Stimulated activated naive B cell treated with anti-CD40 and anti-IgM and Interleukin-4, amounts not matched to agents 10 μg/mL and 1 μg/mL and 100 μg/mL, for 72 hours (primary cell): ENCODE data around the gene ST6GAL1.
"Not testable (repeated sequence)": the region's sequence is repeated elsewhere in the genome, so short reads cannot be mapped to it uniquely, and the experiment has no call there.

Experiments
- ATAC-seq, 2 donors: fragments of 150-1000 bp; cut with Tn5 transposase; replicated peaks; 2 replicates each; pipeline ENCODE4 v1.10.0; 2021; ENCODE audit warnings: moderate library complexity in 1 of 2
- DNase-seq: peaks from one replicate; pipeline ENCODE4 v3.0.0; 2021
- H3K27ac Mint-ChIP-seq: one replicate; pipeline ENCODE4 v1.8.0; 2022; ENCODE audit warnings: mild to moderate bottlenecking, mixed read lengths
- H3K27me3 Mint-ChIP-seq, 2 donors: one replicate each; pipeline ENCODE4 v1.8.0; 2022; ENCODE audit warnings: mixed read lengths in 2 of 2
- H3K36me3 Mint-ChIP-seq, 2 donors: one replicate each; pipeline ENCODE4 v1.8.0; 2022; ENCODE audit warnings: mixed read lengths in 2 of 2, mild to moderate bottlenecking in 1 of 2
- H3K4me1 Mint-ChIP-seq, 2 donors: one replicate each; pipeline ENCODE4 v1.8.0; 2022; ENCODE audit warnings: mixed read lengths in 2 of 2, mild to moderate bottlenecking in 1 of 2
- H3K4me3 Mint-ChIP-seq, 2 donors: one replicate each; pipeline ENCODE4 v1.8.0; 2022; ENCODE audit warnings: mild to moderate bottlenecking in 2 of 2, mixed read lengths in 2 of 2, moderate library complexity in 1 of 2
- H3K9me3 Mint-ChIP-seq, 2 donors: one replicate each; pipeline ENCODE4 v1.8.0; 2022; ENCODE audit warnings: mixed read lengths in 2 of 2, mild to moderate bottlenecking in 1 of 2

Gene ST6GAL1

DNA sequence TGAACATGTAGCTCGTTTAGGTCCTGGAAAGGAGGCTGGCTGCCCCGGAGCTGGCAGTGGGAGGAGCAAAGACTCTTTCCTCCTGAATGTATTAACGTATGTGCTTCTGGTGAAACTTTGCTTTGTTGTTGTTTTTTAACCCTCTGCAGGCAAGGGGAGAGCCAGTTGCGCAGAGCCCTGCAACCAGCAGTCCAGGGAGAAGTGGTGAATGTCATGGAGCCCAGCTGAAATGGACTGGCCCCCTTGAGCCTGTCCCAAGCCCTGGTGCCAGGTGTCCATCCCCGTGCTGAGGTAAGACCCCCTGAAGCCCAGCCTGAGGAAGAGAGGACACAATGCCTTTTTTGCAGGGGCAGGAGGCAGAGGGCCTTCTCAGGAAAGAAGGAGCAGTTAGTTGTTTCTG lies 33.3 kb downstream of the ST6GAL1 start:
- ATAC-seq (no peak), DNase-seq (no peak)
- Mint-ChIP-seq H3K4me1 (peaks cover 35 to 47% of the 10 kb centered on the region in 2 donors), H3K9me3 (no peaks in the 10 kb centered on the region), H3K36me3 (peaks cover 23 to 46% of the 10 kb centered on the region in 2 donors), H3K27ac (peak overlapping the region; percentile 67), H3K27me3 (no peaks in the 10 kb centered on the region), H3K4me3 (no peak overlapping the region)

DNA sequence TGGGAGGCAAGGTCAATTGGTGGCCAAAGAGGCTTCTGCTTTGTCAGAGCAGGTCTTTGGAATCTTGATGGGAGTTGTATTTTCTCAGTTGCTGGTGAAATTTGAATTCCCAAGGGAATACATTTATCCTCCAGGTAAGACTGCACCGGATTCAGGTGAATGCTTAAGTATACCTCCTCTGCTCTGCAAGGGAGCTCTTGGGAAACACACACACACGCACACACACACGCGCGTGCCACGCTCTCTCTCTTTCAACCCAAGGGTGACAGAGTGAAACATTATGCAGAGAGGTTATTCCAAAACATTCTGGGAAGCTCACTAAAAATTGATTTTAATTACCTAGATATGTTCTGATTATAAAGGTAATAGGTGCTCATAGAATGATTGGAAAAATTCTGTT lies 33.7 kb downstream of the ST6GAL1 start:
- Mint-ChIP-seq H3K27me3 (no peaks in the 10 kb centered on the region), H3K4me3 (no peak overlapping the region)
- no peak for ATAC-seq

DNA sequence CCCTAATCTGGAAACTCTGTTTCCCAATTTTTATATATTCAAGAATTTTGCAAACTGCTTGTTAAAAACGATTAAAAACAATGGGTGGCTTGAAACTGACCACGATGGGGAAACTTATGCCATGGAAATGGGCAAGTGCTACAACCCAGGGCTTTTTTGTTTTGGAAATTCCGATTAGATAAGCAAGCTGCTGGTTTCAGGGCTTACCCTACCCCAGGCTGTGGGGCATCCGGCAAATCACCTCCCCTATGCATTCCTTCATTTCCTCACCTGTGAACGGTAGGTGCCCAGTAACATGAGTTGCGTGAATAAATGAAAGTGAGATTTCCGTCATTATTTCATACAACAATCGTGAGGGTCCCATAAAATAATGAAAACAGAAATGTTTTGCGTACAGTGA lies 34.3 kb downstream of the ST6GAL1 start:
- Mint-ChIP-seq H3K27ac (peak overlapping the region; percentile 31), H3K27me3 (no peaks in the 10 kb centered on the region), H3K4me3 (no peak overlapping the region), H3K4me1 (peaks cover 34 to 44% of the 10 kb centered on the region in 2 donors), H3K36me3 (peaks cover 27 to 52% of the 10 kb centered on the region in 2 donors), H3K9me3 (no peaks in the 10 kb centered on the region)
- DNase-seq (no peak), ATAC-seq (no peak)

More for the DNA sequence above, 33.7 kb downstream of the ST6GAL1 start:
- DNase-seq, result no peak
- Mint-ChIP-seq H3K27ac (peak overlapping the region; percentile 67), H3K36me3 (peaks cover 23 to 47% of the 10 kb centered on the region in 2 donors), H3K9me3 (no peaks in the 10 kb centered on the region), H3K4me1 (peaks cover 33 to 44% of the 10 kb centered on the region in 2 donors)

DNA sequence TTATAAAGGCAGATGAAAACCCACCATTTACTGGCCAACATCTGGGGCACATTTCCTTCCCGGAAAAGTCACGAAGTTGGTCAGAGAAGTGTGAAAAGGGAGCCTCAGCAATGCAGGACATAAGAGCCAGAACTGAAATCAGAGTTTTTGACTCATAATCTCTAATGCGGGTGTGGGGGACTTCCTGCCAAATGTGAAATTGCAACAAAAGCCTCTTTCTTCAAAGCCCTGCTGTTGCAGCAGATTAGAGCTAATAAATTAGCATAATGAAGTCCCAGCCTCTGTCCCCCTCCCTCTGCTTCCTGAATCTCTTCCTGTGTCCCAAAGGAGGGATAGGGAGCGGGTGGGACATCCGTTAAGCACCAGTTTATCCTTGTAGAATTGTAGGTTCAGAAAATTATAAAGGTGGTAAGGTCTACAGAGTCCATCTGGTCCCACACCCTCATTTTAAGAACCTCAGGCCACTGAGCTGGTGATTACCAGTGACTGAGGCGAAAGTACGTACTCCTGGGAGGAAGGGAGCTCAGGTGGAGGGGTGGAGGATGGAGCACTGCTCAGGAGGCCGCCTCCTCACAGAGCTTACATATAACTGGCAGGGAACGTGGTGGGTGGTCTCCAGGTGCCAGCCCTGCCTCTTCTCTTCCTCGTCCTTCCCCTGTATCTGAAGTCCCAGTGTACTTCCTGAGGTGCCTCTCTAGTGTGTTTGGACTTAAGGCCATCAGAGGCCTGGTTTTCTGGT lies 35.0 kb downstream of the ST6GAL1 start:
- Mint-ChIP-seq H3K27me3 (no peaks in the 10 kb centered on the region), H3K4me1 (peaks cover 27 to 41% of the 10 kb centered on the region in 2 donors), H3K27ac (peak overlapping the region; percentile 31), H3K36me3 (peaks cover 29 to 51% of the 10 kb centered on the region in 2 donors), H3K9me3 (no peaks in the 10 kb centered on the region), H3K4me3 (no peak overlapping the region)
- DNase-seq (no peak), ATAC-seq (peak in 1 of 2 donors; percentile 51)

DNA sequence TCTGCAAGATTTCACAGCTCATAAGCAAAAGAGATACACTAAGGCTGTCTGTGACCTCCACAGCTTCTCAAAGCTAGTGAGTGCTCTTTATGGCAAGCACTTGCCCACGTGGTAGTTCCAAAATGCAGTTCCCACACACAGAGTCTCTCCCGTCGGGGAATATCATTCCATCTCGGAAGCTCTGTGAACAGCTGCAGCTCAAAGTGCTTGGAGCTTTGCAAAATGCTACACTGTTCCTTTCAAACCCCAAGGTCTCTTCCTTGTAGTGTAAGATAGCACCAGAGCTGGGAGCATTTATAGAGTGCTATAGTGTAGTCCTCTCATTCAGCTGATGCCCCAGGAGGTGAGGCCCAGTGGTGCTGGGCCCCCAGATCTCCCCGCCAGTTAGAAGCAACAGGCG lies 36.1 kb downstream of the ST6GAL1 start:
- Mint-ChIP-seq H3K4me3 (no peak overlapping the region), H3K36me3 (peaks cover 36 to 54% of the 10 kb centered on the region in 2 donors), H3K27ac (peak overlapping the region; percentile 74), H3K27me3 (no peaks in the 10 kb centered on the region), H3K4me1 (peaks cover 24 to 39% of the 10 kb centered on the region in 2 donors), H3K9me3 (no peaks in the 10 kb centered on the region)
- DNase-seq, result no peak
- no peak for ATAC-seq

DNA sequence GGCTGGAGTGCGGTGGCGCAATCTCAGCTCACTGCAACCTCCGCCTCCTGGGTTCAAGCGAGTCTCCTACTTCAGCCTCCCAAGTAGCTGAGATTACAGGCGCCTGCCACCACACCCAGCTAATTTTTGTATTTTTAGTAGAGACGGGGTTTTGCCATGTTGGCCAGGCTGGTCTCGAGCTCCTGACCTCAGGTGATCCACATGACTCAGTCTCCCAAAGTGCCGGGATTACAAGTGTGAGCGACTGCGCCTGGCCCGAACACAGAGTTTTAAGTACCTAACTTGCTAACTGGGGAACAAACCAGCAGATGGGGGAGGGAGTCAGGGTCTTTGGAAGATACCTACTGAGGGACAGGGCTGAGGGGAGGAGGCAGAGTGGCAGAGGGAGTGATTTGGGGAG lies 36.9 kb downstream of the ST6GAL1 start:
- peak overlapping the region; percentile 74 for H3K27ac Mint-ChIP-seq
- H3K4me1 Mint-ChIP-seq, result peaks cover 22 to 38% of the 10 kb centered on the region in 2 donors
- H3K4me3 Mint-ChIP-seq, H3K27me3 Mint-ChIP-seq, H3K9me3 Mint-ChIP-seq, DNase-seq: not testable (repeated sequence)
- ATAC-seq, result peak in 1 of 2 donors; percentile 18
- H3K36me3 Mint-ChIP-seq, result peaks cover 39 to 53% of the 10 kb centered on the region in 2 donors

DNA sequence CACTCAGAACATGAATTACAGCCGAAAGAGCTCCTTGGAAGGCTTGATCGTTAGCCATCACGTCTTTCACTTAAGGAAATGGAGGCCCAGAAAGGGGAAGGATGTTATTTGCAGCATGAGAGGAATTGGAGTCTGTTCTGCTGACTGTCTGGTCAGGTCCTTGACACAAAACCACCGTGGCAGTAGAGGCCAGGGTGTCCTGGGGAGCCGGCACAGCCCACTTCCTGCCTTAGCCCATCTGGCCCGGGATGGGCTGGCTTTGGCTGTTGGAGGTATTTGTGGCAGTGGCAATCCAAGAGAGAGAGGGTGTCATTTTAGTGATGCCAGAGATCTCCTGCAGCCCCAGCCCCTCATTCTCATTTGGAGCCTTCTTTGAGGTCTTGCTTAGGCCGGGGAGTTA lies 37.4 kb downstream of the ST6GAL1 start:
- peak in 1 of 2 donors; percentile 22 for ATAC-seq
- H3K4me1 Mint-ChIP-seq, result peaks cover 23 to 41% of the 10 kb centered on the region in 2 donors
- peaks cover 43 to 57% of the 10 kb centered on the region in 2 donors for H3K36me3 Mint-ChIP-seq
- H3K27ac Mint-ChIP-seq, result peak overlapping the region; percentile 74
- H3K4me3 Mint-ChIP-seq, result no peak overlapping the region
- no peak for DNase-seq
- no peaks in the 10 kb centered on the region for H3K27me3 Mint-ChIP-seq
- no peaks in the 10 kb centered on the region for H3K9me3 Mint-ChIP-seq

DNA sequence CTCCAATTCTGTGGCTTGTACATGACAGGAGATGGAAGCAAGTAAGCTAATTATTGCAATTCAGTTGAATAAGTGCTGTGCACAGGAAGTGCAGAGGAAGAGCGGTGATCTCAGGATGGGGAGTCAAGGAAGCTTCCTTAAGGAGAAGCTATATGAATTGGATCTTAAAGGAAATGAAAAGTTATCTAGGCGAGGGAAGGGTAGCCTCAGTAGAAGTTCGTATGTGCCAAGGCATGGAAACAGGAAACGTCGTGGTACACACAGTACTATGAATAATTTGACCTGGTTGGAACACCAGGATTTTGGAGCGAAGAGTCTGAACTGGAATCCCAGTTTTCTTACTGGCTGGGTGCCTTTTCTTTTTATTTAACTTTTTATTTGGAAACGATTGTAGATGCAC lies 39.3 kb downstream of the ST6GAL1 start:
- Mint-ChIP-seq H3K36me3 (peaks cover 40 to 64% of the 10 kb centered on the region in 2 donors), H3K4me3 (no peak overlapping the region), H3K27me3 (no peaks in the 10 kb centered on the region), H3K27ac (no peak overlapping the region), H3K9me3 (no peaks in the 10 kb centered on the region), H3K4me1 (peaks cover 32 to 56% of the 10 kb centered on the region in 2 donors)
- DNase-seq (no peak), ATAC-seq (no peak)

DNA sequence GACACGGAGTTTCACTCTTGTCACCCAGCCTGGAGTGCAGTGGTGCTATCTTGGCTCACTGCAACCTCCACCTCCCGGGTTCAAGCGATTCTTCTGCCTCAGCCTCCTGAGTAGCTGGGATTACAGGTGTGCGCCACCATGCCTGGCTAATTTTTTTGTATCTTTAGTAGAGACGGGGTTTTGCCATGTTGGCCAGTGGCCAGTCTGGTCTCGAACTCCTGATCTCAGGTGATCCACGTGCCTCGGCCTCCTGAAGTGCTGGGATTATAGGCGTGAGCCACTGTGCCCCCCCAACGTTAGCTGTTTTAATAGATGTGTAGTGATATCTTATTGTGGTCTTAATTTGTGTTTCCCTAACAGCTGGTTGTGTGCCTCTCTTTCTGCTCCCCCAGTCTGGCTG lies 40.8 kb downstream of the ST6GAL1 start:
- H3K4me3 Mint-ChIP-seq, DNase-seq, H3K9me3 Mint-ChIP-seq, H3K27me3 Mint-ChIP-seq, ATAC-seq: not testable (repeated sequence)
- H3K4me1 Mint-ChIP-seq, result peaks cover 39 to 66% of the 10 kb centered on the region in 2 donors
- H3K36me3 Mint-ChIP-seq, result peaks cover 47 to 75% of the 10 kb centered on the region in 2 donors
- H3K27ac Mint-ChIP-seq, result peak overlapping the region; percentile 84

DNA sequence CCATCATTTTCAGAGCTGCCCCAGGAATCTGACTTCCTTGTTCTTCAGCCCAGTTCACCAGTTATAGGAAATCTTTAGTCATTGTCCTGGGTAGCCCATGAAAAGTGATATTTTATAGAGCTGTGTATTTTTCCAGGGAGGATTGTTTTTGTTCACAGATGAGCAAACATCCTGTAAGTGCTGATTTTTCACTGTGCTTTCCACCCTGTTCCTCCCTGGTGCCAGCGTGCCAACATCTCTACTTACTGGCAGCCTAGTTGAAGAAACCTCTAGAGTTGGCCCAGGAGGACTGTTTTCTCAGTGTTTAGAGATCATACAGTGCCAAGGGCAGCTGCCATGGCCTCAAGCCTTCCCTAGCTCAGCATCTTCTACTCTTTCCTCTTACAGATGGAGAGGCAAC lies 41.3 kb downstream of the ST6GAL1 start:
- no peaks in the 10 kb centered on the region for H3K9me3 Mint-ChIP-seq
- ATAC-seq (no peak), DNase-seq (no peak)
- H3K4me1 Mint-ChIP-seq, result peaks cover 39 to 66% of the 10 kb centered on the region in 2 donors
- H3K36me3 Mint-ChIP-seq, result peaks cover 46 to 78% of the 10 kb centered on the region in 2 donors
- no peaks in the 10 kb centered on the region for H3K27me3 Mint-ChIP-seq
- H3K27ac Mint-ChIP-seq, result peak overlapping the region; percentile 84
- no peak overlapping the region for H3K4me3 Mint-ChIP-seq

DNA sequence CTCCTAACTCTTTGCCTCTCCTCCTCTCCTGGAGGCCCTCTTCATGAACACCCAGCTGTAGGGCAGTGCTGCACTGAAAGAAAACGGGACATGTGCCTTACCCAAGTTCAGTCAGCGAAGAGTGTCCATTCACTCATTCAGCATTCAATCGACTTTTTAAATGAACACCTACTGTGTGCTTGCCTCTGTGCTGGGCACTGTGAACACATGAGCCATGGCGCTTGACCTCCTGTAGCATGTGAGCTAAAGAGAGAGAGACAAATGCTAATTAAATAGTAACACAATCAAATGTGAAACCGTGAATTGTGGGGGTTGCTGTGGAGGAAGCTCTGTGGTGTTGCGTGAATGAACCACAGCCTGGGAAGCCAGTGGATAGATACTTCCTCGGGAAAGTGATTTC lies 43.4 kb downstream of the ST6GAL1 start:
- H3K4me3 Mint-ChIP-seq, result no peak overlapping the region
- H3K27ac Mint-ChIP-seq, result peak overlapping the region; percentile 69
- peaks cover 31 to 65% of the 10 kb centered on the region in 2 donors for H3K4me1 Mint-ChIP-seq
- DNase-seq (no peak), ATAC-seq (no peak)
- H3K9me3 Mint-ChIP-seq, result no peaks in the 10 kb centered on the region
- H3K27me3 Mint-ChIP-seq, result no peaks in the 10 kb centered on the region
- peaks cover 34 to 72% of the 10 kb centered on the region in 2 donors for H3K36me3 Mint-ChIP-seq

DNA sequence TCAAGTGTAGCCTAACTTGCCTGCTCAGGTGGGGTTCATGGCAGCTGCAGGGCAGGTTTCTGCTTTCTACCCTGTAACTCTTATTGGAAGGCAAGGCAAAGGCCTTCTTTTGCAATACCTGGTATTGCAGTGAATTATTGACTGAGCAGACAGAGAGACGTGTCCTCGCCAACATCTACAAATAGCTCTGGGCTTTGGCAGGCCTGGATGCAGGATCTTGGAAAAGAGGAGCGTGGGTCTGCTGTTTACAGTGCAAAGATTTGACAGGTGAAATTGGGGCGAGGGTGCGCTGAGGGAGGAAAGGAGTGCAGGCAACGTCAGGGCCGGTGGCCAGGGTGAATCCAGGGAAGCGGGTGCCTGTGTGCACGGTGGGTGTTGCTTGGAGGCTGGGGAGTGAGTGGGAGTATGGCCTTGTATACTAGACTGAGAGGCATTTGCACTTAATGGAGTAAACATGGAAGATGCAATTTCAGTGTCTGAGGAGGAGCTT lies 44.5 kb downstream of the ST6GAL1 start:
- H3K9me3 Mint-ChIP-seq, result no peaks in the 10 kb centered on the region
- ATAC-seq, result no peak
- H3K4me3 Mint-ChIP-seq, result no peak overlapping the region
- H3K27me3 Mint-ChIP-seq, result no peaks in the 10 kb centered on the region
- peak overlapping the region; percentile 28 for H3K27ac Mint-ChIP-seq
- H3K4me1 Mint-ChIP-seq, result peaks cover 33 to 63% of the 10 kb centered on the region in 2 donors
- H3K36me3 Mint-ChIP-seq, result peaks cover 30 to 69% of the 10 kb centered on the region in 2 donors
- no peak for DNase-seq

DNA sequence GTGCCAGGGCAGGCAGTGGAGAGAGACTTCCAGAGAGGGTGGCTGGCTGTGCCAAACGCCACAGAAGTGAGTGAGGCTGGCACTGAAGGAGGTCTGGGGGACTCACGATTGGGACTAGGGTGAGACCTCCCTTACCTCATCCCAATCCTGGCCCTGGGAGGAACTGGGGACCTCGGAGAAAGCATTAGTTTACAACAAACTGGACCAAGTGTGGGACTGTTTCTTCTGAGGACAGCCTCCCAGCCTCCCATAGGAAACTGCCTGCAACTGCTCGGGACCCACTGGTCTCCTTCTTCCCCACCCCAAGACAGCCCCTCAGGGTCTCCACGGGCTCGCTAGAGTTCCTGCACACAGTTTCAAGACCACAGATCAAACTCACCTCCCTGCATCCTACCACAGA lies 45.4 kb downstream of the ST6GAL1 start:
- no peaks in the 10 kb centered on the region for H3K9me3 Mint-ChIP-seq
- H3K4me3 Mint-ChIP-seq, result no peak overlapping the region
- peaks cover 33 to 61% of the 10 kb centered on the region in 2 donors for H3K4me1 Mint-ChIP-seq
- peaks cover 26 to 65% of the 10 kb centered on the region in 2 donors for H3K36me3 Mint-ChIP-seq
- peak overlapping the region; percentile 87 for H3K27ac Mint-ChIP-seq
- no peak for DNase-seq
- no peak for ATAC-seq
- no peaks in the 10 kb centered on the region for H3K27me3 Mint-ChIP-seq

DNA sequence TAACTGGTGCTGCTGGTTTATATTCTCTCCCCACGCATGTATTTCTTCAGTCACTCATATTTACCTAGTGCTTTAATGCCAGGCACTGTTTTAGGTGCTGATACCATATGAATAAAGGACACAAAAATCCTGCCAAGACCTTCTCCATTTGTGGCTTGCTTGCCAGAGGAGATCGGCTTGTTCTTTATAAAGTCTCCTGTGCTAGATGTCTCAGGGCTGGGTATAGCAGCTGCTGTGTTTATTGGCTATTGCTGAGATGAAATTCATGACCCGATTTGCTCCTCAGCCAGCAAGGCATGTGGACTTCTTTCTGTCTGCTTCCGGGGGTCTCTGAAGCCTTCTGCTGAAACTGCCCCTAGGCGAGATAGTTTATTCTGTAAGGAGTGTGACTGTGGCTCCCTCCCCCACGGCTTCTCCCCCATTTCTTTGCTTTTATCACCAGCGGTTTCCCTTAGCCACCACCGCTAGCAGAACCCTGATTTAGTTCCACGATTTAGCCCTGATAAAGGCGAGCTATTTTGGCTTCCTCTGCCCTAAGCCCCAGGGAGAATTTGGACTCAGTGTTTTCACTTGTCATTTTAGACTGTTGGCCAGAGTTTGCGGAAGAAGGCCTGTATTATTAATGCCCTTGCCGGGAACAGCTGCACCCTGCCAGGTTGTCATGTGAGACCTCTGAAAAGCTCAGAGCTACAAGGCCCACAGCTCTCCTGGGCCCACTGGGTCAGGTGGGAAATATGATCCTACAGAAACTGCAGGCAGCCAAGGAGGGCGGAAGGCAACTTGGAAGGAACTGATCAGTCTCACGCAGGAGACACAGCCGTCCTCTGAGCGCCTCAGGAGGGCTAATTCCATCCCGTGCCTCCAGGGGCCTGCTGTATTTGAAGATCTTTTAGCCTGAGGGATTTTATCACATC lies 46.8 kb downstream of the ST6GAL1 start:
- DNase-seq, result no peak
- Mint-ChIP-seq H3K9me3 (no peaks in the 10 kb centered on the region), H3K36me3 (peaks cover 19 to 69% of the 10 kb centered on the region in 2 donors), H3K4me1 (peaks cover 34 to 62% of the 10 kb centered on the region in 2 donors), H3K27me3 (no peaks in the 10 kb centered on the region), H3K4me3 (no peak overlapping the region), H3K27ac (peak overlapping the region; percentile 75)
- ATAC-seq, result no peak
